GM19395 (cell line): ENCODE data around the gene PLAGL1.
"Not testable (repeated sequence)": the region's sequence is repeated elsewhere in the genome, so short reads cannot be mapped to it uniquely, and the experiment has no call there.

Experiments
- ATAC-seq: cut with Tn5 transposase; IDR thresholded peaks from one replicate; pipeline ENCODE4 v1.9.1; 2021; ENCODE audit warnings: mild to moderate bottlenecking, moderate library complexity; ENCODE audit not compliant: unreplicated experiment

The PLAGL1 gene

GRCh38 chr6:144012534-144012933 is 4.5 kb upstream of the PLAGL1 start:
- no peak for ATAC-seq

- not testable (repeated sequence) for ATAC-seq
These were observed 1.6 kb upstream of the PLAGL1 start for GRCh38 chr6:144009628-144010027.

DNA sequence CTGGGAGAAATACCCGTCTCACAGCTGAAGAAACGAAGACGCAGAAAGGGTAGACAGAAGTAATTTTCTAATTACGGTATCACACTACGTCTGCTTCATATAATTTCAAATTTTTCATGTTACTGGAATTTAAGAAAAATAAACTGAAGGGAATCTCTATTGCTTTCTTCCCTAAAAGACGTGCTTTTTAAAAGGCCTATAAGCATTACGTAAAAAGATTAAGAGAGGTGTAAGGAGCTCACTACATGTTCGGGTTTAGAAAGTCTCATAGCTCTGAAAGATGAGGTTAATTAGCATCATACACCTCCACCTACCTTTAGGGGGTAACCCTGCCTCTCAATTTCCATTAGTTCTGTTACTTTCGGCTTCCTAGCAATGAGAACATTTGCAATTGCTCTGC is 787 bp upstream of the PLAGL1 start:
- no peak for ATAC-seq

GRCh38 chr6:144007478-144008119 is 460 bp downstream of the PLAGL1 start:
- peak; percentile 37 for ATAC-seq

DNA sequence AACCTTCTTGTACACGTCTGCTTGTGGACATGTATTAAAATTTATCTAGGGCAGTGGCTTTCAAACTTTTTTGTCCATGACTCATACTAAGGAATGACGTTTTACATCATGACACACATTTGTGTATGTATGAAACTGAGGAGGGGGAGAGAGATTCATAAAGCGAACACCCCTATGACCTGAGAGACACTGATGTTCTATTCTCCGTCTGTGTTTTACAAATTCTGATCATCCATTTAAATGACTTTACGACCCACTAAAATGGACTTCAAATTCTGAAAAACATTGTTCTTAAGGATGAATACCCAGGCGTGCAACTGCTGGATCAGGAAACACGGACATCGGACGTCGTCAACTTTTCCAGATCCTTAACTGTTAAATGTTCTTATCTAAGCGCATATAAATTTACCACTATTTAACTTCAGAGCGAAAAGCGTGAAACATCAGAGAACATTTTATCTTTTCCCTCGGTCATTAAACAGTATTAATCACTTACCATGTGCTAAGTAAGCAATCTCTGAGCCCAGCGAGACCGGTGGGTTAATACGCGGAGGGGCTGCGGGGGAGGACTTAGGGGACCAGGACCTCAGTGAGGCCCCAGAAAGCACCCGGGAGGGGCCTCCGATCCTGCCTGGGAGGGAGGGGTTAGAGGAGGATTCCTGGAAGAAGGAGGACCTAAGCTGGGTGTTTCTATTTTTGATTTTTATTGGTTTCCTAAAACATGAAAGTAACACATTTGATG is 1.2 kb downstream of the PLAGL1 start:
- no peak for ATAC-seq

DNA sequence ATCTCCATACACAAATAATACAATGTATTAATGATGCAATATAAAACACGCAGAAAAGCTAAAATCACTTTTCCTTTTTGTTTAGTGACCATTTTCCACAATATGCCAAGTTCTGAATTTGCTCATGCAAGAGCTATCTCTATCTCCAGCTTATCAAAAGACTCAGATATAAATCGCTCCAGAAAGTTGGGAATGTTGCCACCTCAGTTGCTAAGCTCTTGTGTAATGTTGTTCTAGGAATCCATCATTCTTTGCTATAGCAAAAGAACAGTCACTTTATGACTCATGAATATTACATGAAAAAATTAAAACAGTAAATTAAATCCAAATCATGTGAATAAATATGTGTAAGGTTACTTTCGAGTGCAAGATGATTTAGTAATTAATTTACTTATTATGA is 8.7 kb downstream of the PLAGL1 start:
- ATAC-seq: no peak

- no peak for ATAC-seq
These were observed 9.4 kb downstream of the PLAGL1 start for GRCh38 chr6:143998686-143999085.

- no peak for ATAC-seq
These were observed 14.0 kb downstream of the PLAGL1 start for GRCh38 chr6:143993965-143994646.

DNA sequence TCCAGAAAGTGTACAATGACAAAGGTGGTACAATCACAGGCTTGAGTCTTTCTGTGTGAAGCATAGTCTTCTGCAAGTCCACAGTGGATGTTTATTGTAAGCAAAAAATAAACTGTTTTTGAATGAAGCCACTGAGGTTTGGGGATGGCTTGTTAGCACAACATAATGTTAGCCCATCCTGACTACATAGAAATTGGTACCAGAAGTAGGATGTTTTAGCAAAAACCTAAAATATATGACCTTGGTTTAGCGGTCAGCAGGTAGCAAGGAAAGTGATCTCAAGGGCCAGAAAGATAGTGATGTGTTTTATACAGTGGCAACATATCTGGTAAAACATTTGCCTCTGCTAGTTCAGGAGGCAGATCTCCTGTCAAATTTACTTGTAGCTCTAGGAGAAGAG is 15.8 kb downstream of the PLAGL1 start:
- no peak for ATAC-seq

GRCh38 chr6:143986463-143987065 is 21.5 kb downstream of the PLAGL1 start:
- ATAC-seq: no peak

GRCh38 chr6:143984666-143985065 is 23.4 kb downstream of the PLAGL1 start:
- ATAC-seq: no peak

DNA sequence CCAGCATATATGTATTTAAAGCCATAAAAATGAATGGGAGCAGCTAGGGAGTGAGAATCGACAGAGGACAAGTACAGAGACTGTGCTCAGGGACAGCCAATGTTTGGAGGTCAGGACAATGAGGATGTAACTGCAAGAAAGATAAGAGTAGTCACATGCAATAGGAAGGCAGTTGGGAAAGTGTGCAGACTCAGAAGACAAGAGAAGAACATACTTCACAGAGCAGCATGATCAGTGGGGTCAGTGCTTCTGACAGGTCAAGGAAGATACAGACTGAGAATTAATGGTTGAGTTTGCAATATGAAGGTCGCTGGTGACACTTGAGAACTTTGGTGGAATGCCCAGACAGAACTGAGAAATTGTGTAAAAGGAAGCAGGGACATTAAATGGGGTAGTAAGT is 25.1 kb downstream of the PLAGL1 start:
- no peak for ATAC-seq

- ATAC-seq: no peak
These were observed 27.1 kb downstream of the PLAGL1 start for GRCh38 chr6:143980921-143981320.

DNA sequence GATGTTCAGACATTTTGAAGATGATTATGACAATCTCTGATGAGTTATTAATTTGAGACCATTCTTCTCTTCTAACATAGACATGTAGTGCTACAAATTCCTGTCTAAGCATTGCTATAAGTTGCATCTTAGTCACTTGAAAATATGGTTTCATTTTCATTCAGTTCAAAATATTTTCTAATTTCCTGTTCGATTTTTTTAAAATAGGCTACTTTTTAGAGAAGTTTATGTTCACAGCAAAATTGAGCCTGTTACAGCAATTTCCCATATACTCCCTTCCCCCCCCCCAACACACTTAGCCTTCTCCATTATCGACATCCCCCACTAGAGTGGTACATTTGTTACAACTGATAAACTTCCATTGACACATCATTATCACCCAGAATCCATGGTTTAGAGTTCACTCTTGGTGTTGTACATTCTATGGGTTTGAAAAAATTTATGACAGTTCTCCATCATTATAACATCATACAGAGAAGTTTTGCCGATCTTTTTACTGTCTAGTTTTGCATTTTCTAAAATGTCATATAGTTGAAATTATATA is 31.2 kb downstream of the PLAGL1 start:
- no peak for ATAC-seq

- no peak for ATAC-seq
These were observed 34.0 kb downstream of the PLAGL1 start for GRCh38 chr6:143974089-143974488.

DNA sequence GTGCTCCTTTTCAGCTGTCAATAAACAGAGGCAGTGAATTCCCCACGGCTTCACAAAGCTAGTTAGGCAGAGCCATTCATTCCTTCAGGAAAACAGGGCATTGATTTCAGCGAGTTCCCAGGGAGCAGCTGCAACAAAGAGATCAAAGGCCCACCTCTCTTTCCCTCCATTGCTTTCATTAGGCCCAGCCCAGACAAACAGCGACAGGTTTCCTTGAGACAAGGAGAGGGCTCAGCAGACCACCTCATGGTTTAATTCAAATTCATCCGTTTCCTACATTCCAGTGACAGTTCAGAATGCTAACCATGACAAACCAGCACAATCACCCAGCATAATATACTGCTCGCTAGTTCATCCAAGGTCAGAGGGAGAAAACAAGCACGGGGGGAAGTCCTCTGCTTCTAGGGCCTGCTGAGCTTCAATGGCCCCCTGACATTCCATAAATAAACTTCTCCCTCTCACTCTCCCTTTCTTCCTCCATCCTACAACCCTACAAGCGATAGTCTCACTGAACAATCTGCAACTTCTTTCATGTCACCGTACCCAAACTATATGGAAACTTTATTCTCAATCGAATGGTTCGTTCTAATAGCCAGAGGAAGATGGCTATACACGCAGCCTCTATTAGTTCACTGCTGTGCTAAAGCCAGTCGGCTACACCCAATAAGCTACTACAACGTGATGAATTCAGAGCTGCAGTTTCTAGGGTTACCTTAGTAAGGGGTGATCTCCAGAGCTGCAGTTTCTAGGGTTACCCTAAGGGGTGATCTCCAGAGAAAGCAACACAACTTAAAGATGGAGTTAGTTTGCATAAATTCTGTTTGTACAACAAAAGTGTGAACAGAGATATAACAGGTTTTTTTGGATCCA is 34.7 kb downstream of the PLAGL1 start:
- ATAC-seq: no peak

GRCh38 chr6:143971482-143972205 is 36.4 kb downstream of the PLAGL1 start:
- no peak for ATAC-seq

DNA sequence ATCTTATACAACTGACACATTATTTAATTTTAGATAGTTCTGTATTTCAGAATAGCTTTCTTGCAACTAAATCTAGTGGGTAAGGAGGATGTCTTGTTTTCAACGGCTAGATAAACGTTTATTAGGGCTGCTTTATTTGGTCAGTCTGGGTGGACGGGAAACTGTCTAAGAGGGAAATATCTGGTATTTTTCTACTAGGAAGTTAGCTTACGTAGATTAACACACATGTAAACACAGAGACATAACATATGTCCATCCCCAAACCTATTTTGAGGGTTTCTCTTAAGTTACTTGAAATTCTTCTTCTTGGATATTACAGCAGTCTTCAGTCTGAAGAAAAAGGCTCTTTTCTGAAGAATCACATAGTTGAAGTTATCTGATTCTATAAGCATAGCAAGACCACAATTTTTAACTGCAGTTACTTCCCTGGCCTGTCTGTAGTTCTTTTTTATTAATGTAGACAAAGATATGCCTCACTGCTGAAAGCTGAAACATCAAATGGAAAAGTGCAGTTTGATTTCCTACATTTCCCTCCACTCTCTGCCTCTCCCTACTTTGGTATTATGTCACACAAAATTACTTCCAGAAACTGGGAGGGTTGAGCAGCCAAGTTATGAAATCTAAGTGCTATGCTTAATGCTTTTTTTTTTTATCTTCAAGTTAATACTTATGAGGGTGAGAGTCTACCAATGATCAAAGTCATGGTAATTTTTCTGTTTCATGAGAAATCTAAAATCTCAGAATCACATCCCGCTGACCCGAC is 37.4 kb downstream of the PLAGL1 start:
- no peak for ATAC-seq

GRCh38 chr6:143969077-143969476 is 39.0 kb downstream of the PLAGL1 start:
- ATAC-seq: no peak
